Fibroblast of pulmonary artery (primary cell): Measurements from ENCODE around the gene SCMH1.
A peak's percentile ranks its signal among the peaks of the same experiment; 100 is the strongest.
"Not testable (repeated sequence)": the region's sequence is repeated elsewhere in the genome, so short reads cannot be mapped to it uniquely, and the experiment has no call there.

Experiments
- DNase-seq: peaks from one replicate; pipeline ENCODE4 v3.0.0-alpha.2; 2010; ENCODE audit warnings: low read depth
- H3K4me3 ChIP-seq: replicated peaks from 2 replicates; pipeline ENCODE4 v1.5.1; 2011; ENCODE audit warnings: low read depth, mild to moderate bottlenecking, control low read depth, low read length, moderate library complexity
- TF ChIP-seq, protein P1 (sequence below): IDR thresholded peaks from 2 replicates; pipeline ENCODE4 v1.5.1; 2011; ENCODE audit warnings: mild to moderate bottlenecking, control low read depth, low read length, inconsistent platforms; ENCODE audit errors: missing control alignments

SCMH1 gene

DNA sequence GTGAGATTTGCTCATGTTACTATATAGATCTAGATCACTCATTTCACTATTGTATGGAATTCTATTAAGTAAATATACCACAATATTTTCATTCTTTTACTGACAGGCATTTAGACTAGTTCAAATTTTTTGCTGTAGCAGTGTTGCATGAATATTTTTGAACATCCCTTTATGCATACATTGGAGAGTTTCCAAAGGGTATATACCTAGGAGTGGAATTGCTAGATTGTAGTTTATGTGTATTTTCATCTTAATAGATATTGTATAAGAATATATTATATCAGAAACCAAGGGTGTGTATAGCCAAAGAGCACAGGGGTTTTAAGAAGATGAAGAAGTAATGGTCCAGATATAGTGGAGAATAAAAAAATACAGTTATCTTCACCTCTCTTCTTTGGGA, 6.2 kb downstream of the SCMH1 start:
- DNase-seq = no peak
- TF ChIP-seq, protein P1, sequence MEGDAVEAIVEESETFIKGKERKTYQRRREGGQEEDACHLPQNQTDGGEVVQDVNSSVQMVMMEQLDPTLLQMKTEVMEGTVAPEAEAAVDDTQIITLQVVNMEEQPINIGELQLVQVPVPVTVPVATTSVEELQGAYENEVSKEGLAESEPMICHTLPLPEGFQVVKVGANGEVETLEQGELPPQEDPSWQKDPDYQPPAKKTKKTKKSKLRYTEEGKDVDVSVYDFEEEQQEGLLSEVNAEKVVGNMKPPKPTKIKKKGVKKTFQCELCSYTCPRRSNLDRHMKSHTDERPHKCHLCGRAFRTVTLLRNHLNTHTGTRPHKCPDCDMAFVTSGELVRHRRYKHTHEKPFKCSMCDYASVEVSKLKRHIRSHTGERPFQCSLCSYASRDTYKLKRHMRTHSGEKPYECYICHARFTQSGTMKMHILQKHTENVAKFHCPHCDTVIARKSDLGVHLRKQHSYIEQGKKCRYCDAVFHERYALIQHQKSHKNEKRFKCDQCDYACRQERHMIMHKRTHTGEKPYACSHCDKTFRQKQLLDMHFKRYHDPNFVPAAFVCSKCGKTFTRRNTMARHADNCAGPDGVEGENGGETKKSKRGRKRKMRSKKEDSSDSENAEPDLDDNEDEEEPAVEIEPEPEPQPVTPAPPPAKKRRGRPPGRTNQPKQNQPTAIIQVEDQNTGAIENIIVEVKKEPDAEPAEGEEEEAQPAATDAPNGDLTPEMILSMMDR = no peak

DNA sequence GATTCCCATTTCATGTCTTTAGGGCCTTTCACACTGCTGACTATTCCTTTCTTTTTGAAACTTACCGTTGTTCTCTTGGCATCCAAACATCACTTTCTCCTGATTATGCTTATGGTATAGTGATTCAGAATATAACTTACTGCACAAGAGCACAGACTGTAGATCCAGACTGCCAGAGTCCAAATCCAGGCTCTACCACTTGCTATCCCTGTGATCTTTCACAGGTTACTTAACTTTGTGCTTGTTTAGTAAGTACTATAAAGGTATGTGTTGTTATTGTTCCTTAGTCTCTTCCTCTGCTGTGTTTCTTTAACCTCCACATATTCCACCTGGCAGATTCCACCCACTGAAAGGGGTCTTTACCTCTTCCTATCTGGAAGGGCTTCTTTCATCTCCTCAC, 8.4 kb downstream of the SCMH1 start:
- TF ChIP-seq, protein P1 = no peak
- H3K4me3 ChIP-seq = no peak overlapping the region
- DNase-seq = no peak

More for the DNA sequence above, 6.2 kb downstream of the SCMH1 start:
- no peak overlapping the region for H3K4me3 ChIP-seq

- DNase-seq = peak; percentile 15
- H3K4me3 ChIP-seq = no peak overlapping the region
- TF ChIP-seq, protein P1 = no peak
These were observed 9.8 kb downstream of the SCMH1 start for GRCh38 chr1:41232305-41232704.

DNA sequence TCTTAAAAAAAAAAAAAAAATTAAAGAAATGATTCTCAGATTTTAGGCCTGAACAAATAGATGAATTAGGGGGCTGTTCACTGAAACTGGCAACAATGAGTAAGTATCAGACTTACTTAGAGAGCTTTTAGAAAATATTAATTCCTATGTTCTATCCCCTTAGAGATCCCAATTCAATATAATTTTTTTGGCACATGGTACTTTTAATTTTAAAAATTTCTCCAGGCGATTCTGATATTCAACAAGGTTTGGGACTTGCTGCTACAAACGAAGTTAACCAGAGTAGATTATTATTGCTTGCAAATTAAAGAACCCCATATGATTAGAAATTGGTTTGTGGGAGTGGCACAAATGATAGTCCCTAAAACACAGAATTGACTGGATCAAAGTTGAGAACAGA, 11.4 kb downstream of the SCMH1 start:
- no peak for DNase-seq
- TF ChIP-seq, protein P1 = no peak
- H3K4me3 ChIP-seq = no peak overlapping the region

GRCh38 chr1:41229219-41229618, 12.9 kb downstream of the SCMH1 start:
- not testable (repeated sequence) for DNase-seq

GRCh38 chr1:41226815-41227434, 15.2 kb downstream of the SCMH1 start:
- no peak for DNase-seq
- TF ChIP-seq, protein P1 = no peak
- no peak overlapping the region for H3K4me3 ChIP-seq

More at GRCh38 chr1:41229219-41229618, 12.9 kb downstream of the SCMH1 start:
- not testable (repeated sequence) for H3K4me3 ChIP-seq

GRCh38 chr1:41225495-41225894, 16.6 kb downstream of the SCMH1 start:
- TF ChIP-seq, protein P1 = no peak

More at GRCh38 chr1:41225495-41225894, 16.6 kb downstream of the SCMH1 start:
- H3K4me3 ChIP-seq = no peak overlapping the region
- DNase-seq = no peak
